IMR-90 (cell line): ENCODE results near the gene ZFPL1. TPM values are rescaled to one million over a fixed set of nuclear protein-coding genes. Genes with fewer than 3 reads are reported as not detected.

Experiments used
- ATAC-seq: fragments of 200-7000 bp; cut with Tn5 transposase; 2 replicates; pipeline ENCODE4 v1.9.1; 2020; ENCODE audit warnings: low read depth, mild to moderate bottlenecking, moderate library complexity
- BruUV-seq: library from RNA; stranded (reverse); fragments of 400-500 nt; replicated peaks from 2 replicates; lab custom pipeline; 2021; lab: Mats Ljungman, UMichigan
- CTCF ChIA-PET: fragments of 300-600 bp; formaldehyde crosslinking; extraction: SDS; loops from one replicate; lab custom pipeline; 2021; ENCODE audit warnings: antibody characterized with exemption; lab: Yijun Ruan, JAX
- POLR2A ChIA-PET: fragments of 300-600 bp; sonication (Branson Sonifier 250); formaldehyde crosslinking; loops from one replicate; lab custom pipeline; 2022; ENCODE audit warnings: antibody characterized with exemption; ENCODE audit not compliant: unreplicated experiment; lab: Charles Lee
- DNase-seq: peaks from one replicate; pipeline ENCODE4 v3.0.0; 2013
- H2AFZ ChIP-seq: replicated peaks from 2 replicates; pipeline ENCODE3; 2013; ENCODE audit warnings: low read length, mild to moderate bottlenecking; ENCODE audit not compliant: poor library complexity
- H2AK5ac ChIP-seq: 2 replicates; pipeline ENCODE4 v1.6.1; 2013; ENCODE audit warnings: low read depth, low read length, inconsistent platforms
- H2AK9ac ChIP-seq: replicated peaks from 2 replicates; pipeline ENCODE3; 2013; ENCODE audit warnings: mild to moderate bottlenecking, low read depth, low read length, moderate library complexity; ENCODE audit not compliant: poor library complexity
- H2BK120ac ChIP-seq: 2 replicates; pipeline ENCODE4 v1.6.1; 2013; ENCODE audit warnings: low read depth, low read length, inconsistent platforms
- H2BK15ac ChIP-seq: 3 replicates; pipeline ENCODE4 v1.6.1; 2013; ENCODE audit warnings: low read depth, low read length, inconsistent platforms
- H2BK20ac ChIP-seq: 2 replicates; pipeline ENCODE4 v1.6.1; 2013; ENCODE audit warnings: low read depth, mild to moderate bottlenecking, inconsistent platforms, low read length, moderate library complexity
- H2BK5ac ChIP-seq: 2 replicates; pipeline ENCODE4 v1.6.1; 2013; ENCODE audit warnings: mild to moderate bottlenecking, low read depth, low read length, inconsistent platforms; ENCODE audit not compliant: poor library complexity, severe bottlenecking
- H3K14ac ChIP-seq: replicated peaks from 2 replicates; pipeline ENCODE4 v1.6.1; 2013; ENCODE audit warnings: low read depth, low read length, inconsistent platforms
- H3K18ac ChIP-seq: 2 replicates; pipeline ENCODE4 v1.6.1; 2013; ENCODE audit warnings: low read depth, low read length, control low read depth
- H3K23ac ChIP-seq: 2 replicates; pipeline ENCODE4 v1.6.1; 2013; ENCODE audit warnings: low read depth, low read length, inconsistent platforms
- H3K27ac ChIP-seq: 2 replicates; pipeline ENCODE4 v1.5.1; 2013; ENCODE audit warnings: mild to moderate bottlenecking, control low read depth, low read length; ENCODE audit not compliant: insufficient read depth
- H3K27me3 ChIP-seq: 2 replicates; pipeline ENCODE4 v1.6.1; 2013; ENCODE audit warnings: low read length; ENCODE audit not compliant: control insufficient read depth, insufficient read depth
- H3K36me3 ChIP-seq: 2 replicates; pipeline ENCODE4 v1.6.1; 2013; ENCODE audit warnings: low read length, mixed read lengths; ENCODE audit not compliant: control insufficient read depth, insufficient read depth
- H3K4ac ChIP-seq: 2 replicates; pipeline ENCODE4 v1.6.1; 2013; ENCODE audit warnings: low read depth, low read length, inconsistent platforms
- H3K4me1 ChIP-seq: 2 replicates; pipeline ENCODE4 v1.6.1; 2013; ENCODE audit warnings: low read length, mixed read lengths; ENCODE audit not compliant: control insufficient read depth, insufficient read depth
- H3K4me2 ChIP-seq: 2 replicates; pipeline ENCODE4 v1.6.1; 2013; ENCODE audit warnings: low read depth, mild to moderate bottlenecking, control low read depth, low read length, moderate library complexity
- H3K4me3 ChIP-seq: 2 replicates; pipeline ENCODE4 v1.5.1; 2013; ENCODE audit warnings: low read depth, mild to moderate bottlenecking, control low read depth, low read length, moderate library complexity; ENCODE audit not compliant: insufficient read depth
- H3K56ac ChIP-seq: 2 replicates; pipeline ENCODE4 v1.6.1; 2013; ENCODE audit warnings: low read length, inconsistent platforms; ENCODE audit not compliant: insufficient read depth; ENCODE audit errors: extremely low read depth
- H3K79me1 ChIP-seq, 2 experiments: 2 replicates each; pipeline ENCODE4 v1.6.1; 2013; ENCODE audit warnings: low read length in 2 of 2, inconsistent platforms in 1 of 2, low read depth in 1 of 2
- H3K9ac ChIP-seq: 2 replicates; pipeline ENCODE4 v1.6.1; 2013; ENCODE audit warnings: low read depth, low read length, control low read depth
- H3K9me1 ChIP-seq: 2 replicates; pipeline ENCODE4 v1.6.1; 2013; ENCODE audit warnings: low read length, inconsistent platforms; ENCODE audit not compliant: insufficient read depth
- H3K9me3 ChIP-seq: 2 replicates; pipeline ENCODE4 v1.6.1; 2013; ENCODE audit warnings: low read length; ENCODE audit not compliant: control insufficient read depth, insufficient read depth
- H4K20me1 ChIP-seq: 2 replicates; pipeline ENCODE4 v1.6.1; 2013; ENCODE audit warnings: low read length, inconsistent platforms; ENCODE audit not compliant: insufficient read depth
- H4K5ac ChIP-seq: 2 replicates; pipeline ENCODE4 v1.6.1; 2013; ENCODE audit warnings: mild to moderate bottlenecking, low read depth, low read length, control low read depth
- H4K8ac ChIP-seq, 2 experiments: 2 replicates each; pipeline ENCODE4 v1.6.1; 2013; ENCODE audit warnings: low read depth in 2 of 2, low read length in 2 of 2, control low read depth in 1 of 2, inconsistent platforms in 1 of 2
- H4K91ac ChIP-seq: 2 replicates; pipeline ENCODE4 v1.6.1; 2013; ENCODE audit warnings: low read depth, low read length, inconsistent platforms; ENCODE audit not compliant: insufficient read depth
- BHLHE40 ChIP-seq: fragments of 150-350 bp; IDR thresholded peaks from 2 replicates; pipeline ENCODE4 v1.6.1; 2016; ENCODE audit warnings: mild to moderate bottlenecking, low read depth, low read length
- CEBPB ChIP-seq: IDR thresholded peaks from 2 replicates; pipeline ENCODE4 v1.6.1; 2012; ENCODE audit warnings: low read depth, low read length, improper control_type of control experiment
- CHD1 ChIP-seq: IDR thresholded peaks from 2 replicates; pipeline ENCODE4 v1.6.1; 2012; ENCODE audit warnings: low read depth, low read length, improper control_type of control experiment
- ELK1 ChIP-seq: fragments of 150-350 bp; IDR thresholded peaks from 2 replicates; pipeline ENCODE4 v1.6.1; 2016; ENCODE audit warnings: low read depth, mild to moderate bottlenecking, low read length, moderate library complexity, borderline replicate concordance
- MAFK ChIP-seq: IDR thresholded peaks from 2 replicates; pipeline ENCODE4 v1.6.1; 2012; ENCODE audit warnings: low read depth, low read length, improper control_type of control experiment
- MAZ ChIP-seq: IDR thresholded peaks from 2 replicates; pipeline ENCODE4 v1.6.1; 2012; ENCODE audit warnings: low read depth, mild to moderate bottlenecking, low read length, improper control_type of control experiment, moderate library complexity, borderline replicate concordance
- MXI1 ChIP-seq: IDR thresholded peaks from 2 replicates; pipeline ENCODE4 v1.6.1; 2012; ENCODE audit warnings: low read depth, mild to moderate bottlenecking, low read length, moderate library complexity, borderline replicate concordance
- NFE2L2 ChIP-seq: fragments of 150-350 bp; IDR thresholded peaks from 2 replicates; pipeline ENCODE4 v1.6.1; 2016; ENCODE audit warnings: low read depth, mild to moderate bottlenecking, low read length
- RAD21 ChIP-seq: IDR thresholded peaks from 2 replicates; pipeline ENCODE4 v1.6.1; 2012; ENCODE audit warnings: low read length, improper control_type of control experiment
- RCOR1 ChIP-seq: IDR thresholded peaks from 2 replicates; pipeline ENCODE4 v1.6.1; 2012; ENCODE audit warnings: mild to moderate bottlenecking, low read length, improper control_type of control experiment; ENCODE audit not compliant: insufficient replicate concordance
- SMC3 ChIP-seq: fragments of 150-350 bp; IDR thresholded peaks from 2 replicates; pipeline ENCODE4 v1.6.1; 2016; ENCODE audit warnings: low read depth, mild to moderate bottlenecking, antibody characterized with exemption, low read length, moderate library complexity
- USF2 ChIP-seq: fragments of 150-350 bp; IDR thresholded peaks from 2 replicates; pipeline ENCODE4 v1.6.1; 2017; ENCODE audit warnings: mild to moderate bottlenecking, antibody characterized with exemption, low read length, low read depth
- WGBS, 2 experiments: methylation state at CpG; one replicate each; pipeline versions ENCODE4 v1.1.5 to v1.1.7; 2013; ENCODE audit warnings: missing lambda C conversion rate in 2 of 2; ENCODE audit not compliant: insufficient read length in 1 of 2; ENCODE audit errors: extremely low coverage in 2 of 2; 5-methylcytosine and 5-hydroxymethylcytosine counted together
- dilution Hi-C: fragments of 300-500 bp; cut with HindIII; formaldehyde crosslinking; loops from one replicate; pipeline ENCODE4 v1.14.3; 2018; ENCODE audit warnings: low sequenced_read_pairs; ENCODE audit not compliant: unreplicated experiment
- in situ Hi-C: fragments of 300-500 bp; cut with MboI; formaldehyde crosslinking; loops from 3 replicates; pipeline ENCODE4 v1.14.3; 2019; ENCODE audit warnings: low sequenced_read_pairs, inconsistent platforms, mixed read lengths
- intact Hi-C: fragments of 100-400 bp; cut with micrococcal nuclease; formaldehyde crosslinking; loops from 2 replicates; pipeline ENCODE4 v1.10.0; 2022
- polyA plus RNA-seq, 3 experiments: library from polyadenylated mRNA; depleted of rRNA; stranded (reverse); fragments of >200 nt; gene quantifications; 2 replicates each; pipeline ENCODE4 v1.2.3, GENCODE V29; 2012; ENCODE audit warnings: low replicate concordance in 1 of 3
- total RNA-seq: library from RNA; depleted of rRNA; stranded (reverse); fragments of >200 nt; gene quantifications from 2 replicates; pipeline ENCODE4 v1.2.3, GENCODE V29; 2012

The ZFPL1 gene
- total and polyA plus RNA-seq, 2 of the 4 experiments (the other 2 are of a cell fraction) = 24.0 to 67.5 TPM

GRCh38 chr11:65117206-65118096 lies 33.4 kb downstream of the ZFPL1 start, which contains the start of gene ZNHIT2:
TSS of gene ZNHIT2 (minus strand) at chr11:65117701. CDS start at chr11:65117653, 48 bp downstream.
- POLR2A ChIA-PET = interaction anchor here (0.6 to 1.6 kb wide), 2 partner anchors 64 to 158 kb away, joined by 5 to 20 read pairs; partner anchors contain the start of gene CAPN1
- no peak within 1 kb of the TSS for H3K23ac ChIP-seq
- BruUV-seq = no TSS peak
- TF ChIP-seq CEBPB (peak; percentile 98), MAZ (peak; percentile 83; the same call in 1 of the 2 replicates), CHD1 (peak; percentile 96), ELK1 (no peak), BHLHE40 (0 out of 2 replicates have a peak, but pooled peaks have one; percentile 31), RAD21 (peak; percentile 90), RCOR1 (no peak), MXI1 (peak; percentile 87; the same call in 1 of the 2 replicates), NFE2L2 (no peak), SMC3 (peak; percentile 70), MAFK (0 out of 2 replicates have a peak, but pooled peaks have one; percentile 8), USF2 (no peak)

More at GRCh38 chr11:65117206-65118096, 33.4 kb downstream of the ZFPL1 start, which contains the start of gene ZNHIT2:
- Histone ChIP-seq H3K36me3 (peaks cover 19% of the 10 kb centered on the region), H2BK20ac (no peak within 1 kb of the TSS), H3K56ac (no peak within 1 kb of the TSS), H3K14ac (peak within 1 kb of the TSS; percentile 79), H3K4me3 (peak within 1 kb of the TSS; percentile 69), H4K5ac (peak within 1 kb of the TSS; percentile 50), H3K18ac (no peak within 1 kb of the TSS), H2BK5ac (peak within 1 kb of the TSS; percentile 19), H3K27me3 (no peaks in the 10 kb centered on the region), H4K20me1 (no peaks in the 10 kb centered on the region), H3K9me1 (0 out of 2 replicates have a peak, but pooled peaks cover 2% of the 10 kb centered on the region), H3K4ac (peak within 1 kb of the TSS; percentile 86), H2BK15ac (no peak within 1 kb of the TSS), H4K91ac (peak within 1 kb of the TSS; percentile 65), H2AK9ac (peak within 1 kb of the TSS; percentile 93), H3K4me1 (peaks cover 14% of the 10 kb centered on the region), H3K4me2 (peak within 1 kb of the TSS; percentile 63), H3K9ac (peak within 1 kb of the TSS; percentile 61), H3K27ac (peak within 1 kb of the TSS; percentile 47), H3K79me1 (peaks cover 19 to 52% of the 10 kb centered on the region in 2 experiments), H4K8ac (peak within 1 kb of the TSS; percentile 37 to 99), H2AK5ac (peak within 1 kb of the TSS; percentile 87), H2AFZ (peak within 1 kb of the TSS; percentile 95), H2BK120ac (no peak within 1 kb of the TSS), H3K9me3 (no peaks in the 10 kb centered on the region)
- intact Hi-C loops (loop anchor here (2.0 kb wide), 1 partner anchor 105 kb away; no protein-coding TSS in a partner anchor), dilution Hi-C loops (no loop called here), in situ Hi-C loops (no loop called here)
- CTCF ChIA-PET = interaction anchor here (0.7 kb wide), 2 partner anchors 24 to 180 kb away, joined by 3 read pairs; no protein-coding TSS in a partner anchor
- ATAC-seq (peak; percentile 78), DNase-seq (peak; percentile 98)
- WGBS, 2 experiments = 0% methylated on average over 45 of the region's 89 CpGs; no CpG with 5 or more reads in 1 of the 2 experiments
